GM19099 (cell line): ENCODE results near the gene ZNF12.

Experiments used
- POLR2A ChIP-seq: IDR thresholded peaks from 3 replicates; pipeline ENCODE4 v1.6.1; 2011; ENCODE audit warnings: low read depth; ENCODE audit not compliant: insufficient read length; ENCODE audit errors: extremely low read depth

Gene ZNF12

DNA sequence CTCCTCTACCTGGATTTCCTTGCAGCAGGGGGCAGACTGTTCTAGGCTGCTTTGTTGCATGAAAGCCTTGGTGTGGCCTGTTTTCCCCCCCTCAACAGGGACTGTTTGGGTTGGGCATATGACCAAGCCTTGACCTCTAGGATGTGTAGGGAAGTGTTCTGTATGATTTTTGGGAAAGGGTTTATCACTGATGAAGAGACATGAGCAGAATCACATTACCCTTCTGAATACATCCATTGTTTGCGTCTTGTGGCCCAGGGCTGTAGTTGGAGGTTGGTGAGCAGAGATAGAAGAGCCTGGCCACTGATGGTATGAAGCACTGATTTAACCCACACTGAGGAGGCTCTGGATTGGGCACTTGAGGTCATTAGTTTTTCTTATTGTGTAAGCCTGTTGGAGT is 26.6 kb downstream of the ZNF12 start:
- no peak for TF ChIP-seq POLR2A

GRCh38 chr7:6675807-6676405 is 30.8 kb downstream of the ZNF12 start:
- no peak for TF ChIP-seq POLR2A

DNA sequence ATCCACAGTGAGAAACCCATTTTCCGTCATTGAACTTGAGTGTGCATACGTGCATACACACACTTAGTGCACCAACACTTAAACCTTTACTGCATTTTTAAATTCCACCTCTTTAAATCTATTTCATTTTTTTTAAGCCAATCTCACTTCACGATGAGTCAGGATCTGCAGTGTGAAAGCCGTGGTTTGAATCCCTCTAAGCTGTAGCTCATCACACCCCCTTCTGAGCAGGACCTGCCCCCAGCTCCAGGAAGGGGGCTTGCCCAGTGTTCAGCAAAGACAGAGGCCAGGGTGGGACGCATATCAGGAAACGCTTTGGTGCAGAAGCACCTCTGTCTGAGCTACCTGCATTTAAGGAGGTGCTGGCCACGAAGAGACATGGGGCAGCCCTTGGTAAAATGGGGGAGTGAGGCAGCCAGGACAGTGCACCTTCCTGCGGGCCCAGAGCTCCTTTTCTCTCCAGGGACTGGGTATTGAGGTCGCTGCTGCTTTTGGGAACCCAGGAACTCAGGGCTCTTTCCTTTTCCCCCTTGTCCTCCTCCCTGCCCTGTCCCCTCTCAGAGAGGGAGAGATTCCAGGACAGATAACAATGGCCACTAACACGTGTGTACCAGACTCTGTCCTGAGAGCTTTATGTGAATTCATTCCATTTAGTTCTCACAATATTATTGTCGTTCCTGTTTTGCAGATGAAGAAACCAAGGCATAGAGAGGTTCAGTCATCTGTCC is 48.0 kb downstream of the ZNF12 start:
- no peak for TF ChIP-seq POLR2A

DNA sequence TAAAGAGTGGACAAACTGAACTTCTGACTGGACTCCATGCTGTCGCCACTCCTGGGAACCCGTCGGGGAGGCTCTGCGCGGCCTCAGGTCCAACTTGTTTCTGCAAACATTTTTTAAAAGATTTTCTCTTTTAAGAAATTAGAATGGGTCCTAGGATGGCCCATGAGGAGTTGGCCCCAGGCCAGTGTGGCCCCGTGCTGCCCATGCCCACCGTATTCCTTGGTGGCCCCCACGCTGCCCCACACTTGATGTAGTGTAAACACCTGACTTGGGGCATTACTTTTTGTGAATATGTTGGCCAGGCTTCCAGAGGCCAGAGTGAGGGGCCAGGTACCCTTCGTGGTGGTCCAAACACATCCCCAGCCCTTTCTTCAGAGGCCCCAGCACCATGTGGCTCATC is 50.3 kb downstream of the ZNF12 start:
- TF ChIP-seq POLR2A, result no peak

GRCh38 chr7:6655636-6656385 is 50.9 kb downstream of the ZNF12 start:
- TF ChIP-seq POLR2A, result no peak

DNA sequence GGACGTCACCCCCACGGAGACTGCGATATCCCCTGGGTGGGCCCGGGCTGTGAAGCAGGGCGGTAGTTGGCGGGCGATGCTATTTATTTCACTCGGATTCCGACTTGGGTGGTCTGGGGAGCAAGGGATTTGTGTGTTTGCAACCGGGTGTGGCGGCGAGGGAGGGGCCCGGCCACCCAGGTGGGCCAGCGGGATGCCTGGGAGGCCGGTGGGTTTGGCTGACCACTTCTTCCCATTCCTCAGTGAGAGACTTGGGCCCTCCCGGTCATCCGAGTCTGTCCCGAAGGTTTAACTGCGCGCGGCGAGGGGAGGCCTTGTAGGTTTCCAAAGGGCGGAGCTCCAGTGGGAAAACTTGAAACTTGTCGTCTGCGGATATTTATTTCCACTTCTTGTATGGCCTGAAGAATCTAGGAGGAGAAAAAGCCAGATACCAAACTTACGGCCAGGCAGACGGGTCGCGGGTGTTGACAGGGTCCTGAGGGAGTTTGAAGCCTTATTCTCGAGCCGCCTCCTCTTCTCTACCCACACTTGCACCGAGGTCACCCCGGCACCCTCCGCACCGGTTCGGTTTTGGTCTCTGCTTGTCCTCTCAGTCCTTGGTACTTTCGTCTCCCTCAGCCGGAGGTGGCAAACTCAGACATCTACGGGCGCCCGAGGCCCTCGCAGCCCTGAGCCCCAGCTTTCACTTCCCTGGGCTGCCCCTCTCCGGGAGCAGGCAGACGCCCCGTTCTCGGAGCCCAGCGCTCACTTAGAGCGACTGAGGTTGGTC is 51.7 kb downstream of the ZNF12 start:
- no peak for TF ChIP-seq POLR2A

DNA sequence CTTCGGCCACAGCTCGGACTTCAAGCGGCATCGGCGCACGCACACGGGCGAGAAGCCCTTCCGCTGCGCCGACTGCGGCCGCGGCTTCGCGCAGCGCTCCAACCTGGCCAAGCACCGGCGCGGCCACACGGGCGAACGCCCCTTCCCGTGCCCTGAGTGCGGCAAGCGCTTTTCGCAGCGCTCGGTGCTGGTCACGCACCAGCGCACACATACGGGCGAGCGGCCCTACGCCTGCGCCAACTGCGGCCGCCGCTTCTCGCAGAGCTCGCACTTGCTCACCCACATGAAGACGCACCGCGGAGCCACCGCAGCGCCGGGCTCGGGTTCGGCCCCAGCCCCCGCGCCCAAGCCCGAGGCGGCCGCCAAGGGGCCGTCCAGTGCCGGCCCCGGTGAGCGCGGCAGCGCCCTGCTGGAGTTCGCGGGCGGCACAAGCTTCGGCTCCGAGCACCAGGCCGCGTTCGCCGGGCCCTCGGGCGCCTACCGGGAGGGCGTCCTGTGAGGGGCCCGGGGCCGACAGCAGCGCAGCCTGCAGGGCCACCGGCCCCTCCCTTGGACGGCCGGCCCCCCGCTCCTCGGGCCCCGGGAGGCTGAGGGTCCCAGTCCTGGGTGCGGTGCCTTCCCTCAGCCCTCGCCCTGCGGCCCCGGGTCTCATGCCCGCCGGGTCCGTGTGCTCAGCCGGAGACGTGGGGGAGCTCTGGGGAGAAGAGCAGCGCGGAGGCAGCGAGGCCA is 52.5 kb downstream of the ZNF12 start:
- no peak for TF ChIP-seq POLR2A

DNA sequence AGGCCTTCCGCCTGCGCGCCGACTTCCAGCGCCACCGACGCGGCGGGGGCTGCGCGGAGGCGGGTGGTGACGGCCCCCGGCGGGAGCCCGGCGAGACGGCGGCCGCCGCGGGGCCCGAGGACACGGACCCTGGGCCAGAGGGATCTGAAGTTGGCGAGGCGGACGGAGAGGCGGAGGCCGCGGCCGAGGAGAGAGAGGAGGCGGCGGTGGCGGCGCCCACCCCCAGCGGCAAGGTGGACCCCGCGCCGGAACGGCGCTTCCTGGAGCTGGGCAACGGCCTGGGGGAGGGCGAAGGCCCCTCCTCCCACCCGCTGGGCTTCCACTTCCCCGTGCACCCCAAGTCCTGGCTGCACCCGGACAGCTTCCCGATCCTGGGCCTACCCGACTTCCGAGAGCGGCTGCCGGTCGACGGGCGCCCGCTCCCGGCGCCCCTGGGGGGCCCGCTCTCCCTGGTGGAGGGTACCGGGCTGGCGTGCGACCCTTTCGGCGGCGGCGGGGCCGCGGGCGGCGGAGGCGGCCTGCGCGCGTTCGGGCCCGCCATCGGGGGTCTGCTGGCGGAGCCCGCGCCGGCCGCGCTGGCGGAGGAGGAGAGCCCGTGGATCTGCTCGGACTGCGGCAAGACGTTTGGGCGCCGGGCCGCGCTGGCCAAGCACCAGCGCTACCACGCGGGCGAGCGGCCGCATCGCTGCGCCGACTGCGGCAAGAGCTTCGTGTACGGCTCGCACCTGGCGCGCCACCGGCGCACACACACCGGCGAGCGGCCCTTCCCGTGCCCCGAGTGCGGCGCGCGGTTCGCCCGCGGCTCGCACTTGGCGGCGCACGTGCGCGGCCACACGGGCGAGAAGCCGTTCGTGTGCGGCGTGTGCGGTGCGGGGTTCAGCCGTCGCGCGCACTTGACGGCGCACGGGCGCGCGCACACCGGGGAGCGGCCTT is 53.4 kb downstream of the ZNF12 start:
- TF ChIP-seq POLR2A, result no peak

- TF ChIP-seq POLR2A, result no peak
These were observed 54.2 kb downstream of the ZNF12 start for GRCh38 chr7:6652446-6653011.

DNA sequence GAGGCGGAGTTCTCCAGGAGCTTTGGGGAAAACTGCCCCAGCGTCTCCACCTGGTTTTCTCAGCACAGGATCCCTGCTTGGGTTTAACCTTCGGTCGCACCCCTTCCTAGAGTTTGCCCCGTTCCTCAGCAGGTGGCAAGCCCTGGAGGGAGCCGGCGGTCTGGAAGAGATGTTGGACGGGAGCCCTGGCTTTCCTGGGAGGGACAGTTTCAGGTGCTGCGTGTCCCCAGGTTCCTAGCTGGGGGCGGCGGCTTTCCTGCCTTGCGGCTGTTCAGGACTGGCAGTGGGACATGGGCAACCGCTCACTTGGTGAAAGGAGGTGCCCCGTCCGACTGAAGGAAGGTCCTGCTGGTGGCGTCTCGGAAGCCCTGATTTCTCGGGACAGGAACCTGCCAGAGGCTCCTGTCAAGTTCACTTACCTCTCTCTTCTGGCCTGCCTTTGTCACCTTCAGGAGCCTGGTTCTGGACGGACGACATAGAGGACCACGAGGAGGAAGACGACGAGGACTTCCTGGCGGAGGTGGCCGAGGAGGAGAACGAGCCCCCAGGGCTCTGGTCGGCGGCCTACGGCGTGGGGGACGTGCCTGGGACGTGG is 54.8 kb downstream of the ZNF12 start:
- no peak for TF ChIP-seq POLR2A

- TF ChIP-seq POLR2A, result no peak
These were observed 56.2 kb downstream of the ZNF12 start for GRCh38 chr7:6650521-6651011.

GRCh38 chr7:6650086-6650485 is 56.7 kb downstream of the ZNF12 start:
- no peak for TF ChIP-seq POLR2A
